GM21737 (cell line): ENCODE measurements around the gene TBC1D24.
"Not testable (repeated sequence)": the region's sequence is repeated elsewhere in the genome, so short reads cannot be mapped to it uniquely, and the experiment has no call there.

Experiments
- ATAC-seq: cut with Tn5 transposase; IDR thresholded peaks from one replicate; pipeline ENCODE4 v1.9.1; 2021; ENCODE audit warnings: mild to moderate bottlenecking, moderate library complexity; ENCODE audit not compliant: unreplicated experiment

TBC1D24 gene

GRCh38 chr16:2474877-2475412 is at the start of gene TBC1D24:
TBC1D24 (plus strand) TSS chr16:2475127; CDS start chr16:2496149, 21,022 bp downstream.
- peak; percentile 51 for ATAC-seq

- ATAC-seq: no peak
Observed at GRCh38 chr16:2425825-2426430, 49.0 kb upstream of the TBC1D24 start.

GRCh38 chr16:2426941-2427361 is 48.0 kb upstream of the TBC1D24 start:
- no peak for ATAC-seq

- no peak for ATAC-seq
Observed at GRCh38 chr16:2427526-2427925, 47.4 kb upstream of the TBC1D24 start.

- ATAC-seq: peak; percentile 16
Observed at GRCh38 chr16:2428051-2428783, 46.7 kb upstream of the TBC1D24 start.

- ATAC-seq: peak; percentile 18
Observed at GRCh38 chr16:2428784-2429033, 46.2 kb upstream of the TBC1D24 start.

GRCh38 chr16:2429034-2429770 is 45.7 kb upstream of the TBC1D24 start, which contains the start of gene CCNF:
CCNF (plus strand) TSS chr16:2429447; CDS start chr16:2429482, 35 bp downstream.
- ATAC-seq: peak; percentile 79

GRCh38 chr16:2429771-2430663 is 44.9 kb upstream of the TBC1D24 start:
- ATAC-seq: peak; percentile 4

- no peak for ATAC-seq
Observed at GRCh38 chr16:2432286-2432685, 42.6 kb upstream of the TBC1D24 start.

GRCh38 chr16:2432801-2433505 is 42.0 kb upstream of the TBC1D24 start:
- no peak for ATAC-seq

GRCh38 chr16:2435236-2435635 is 39.7 kb upstream of the TBC1D24 start:
- ATAC-seq: not testable (repeated sequence)

- ATAC-seq: no peak
Observed at GRCh38 chr16:2436110-2436509, 38.8 kb upstream of the TBC1D24 start.

GRCh38 chr16:2437032-2437790 is 37.7 kb upstream of the TBC1D24 start:
- no peak for ATAC-seq

- ATAC-seq: no peak
Observed at GRCh38 chr16:2438121-2438520, 36.8 kb upstream of the TBC1D24 start.

GRCh38 chr16:2439598-2439997 is 35.3 kb upstream of the TBC1D24 start:
- no peak for ATAC-seq

- not testable (repeated sequence) for ATAC-seq
Observed at GRCh38 chr16:2441143-2441804, 33.7 kb upstream of the TBC1D24 start.

- ATAC-seq: no peak
Observed at GRCh38 chr16:2443555-2443954, 31.4 kb upstream of the TBC1D24 start.

GRCh38 chr16:2447920-2448583 is 26.9 kb upstream of the TBC1D24 start:
- ATAC-seq: no peak
